ENCODE measurements around the gene HK1.

Gene HK1

GRCh38 chr10:69359148-69359547 lies 80.9 kb downstream of the HK1 start:
- no peaks in the 10 kb centered on the region for H3K9me3 ChIP-seq (ENCODE audit: control insufficient read depth, insufficient read depth, low read depth, low read length)
- TF ChIP-seq ZNF394 (tag by site-specific recombination; IDR thresholded peaks at IDR 0.05; ENCODE audit: borderline replicate concordance) (no peak), ZBTB17 (tag by site-specific recombination; IDR thresholded peaks at IDR 0.05) (peak; percentile 48; the same call in 1 of the 2 replicates)
- ChIA-PET POLR2A (no interaction called here), CTCF (interaction anchor here (0.7 kb wide), 1 partner anchor 295 kb away, joined by 3 read pairs; no protein-coding TSS in a partner anchor)
- H3K36me3 ChIP-seq (ENCODE audit: control insufficient read depth in 2 of 2, insufficient read depth in 1 of 2, low read length in 2 of 2) = peaks cover 0 to 30% of the 10 kb centered on the region in 2 experiments; a peak in 1 of 3 replicates
- no peaks in the 10 kb centered on the region for H3K4me1 ChIP-seq (ENCODE audit: control insufficient read depth, insufficient read depth, low read length)
- H3K4me3 ChIP-seq (ENCODE audit: low read depth, low read length) = no peak overlapping the region
- no peak overlapping the region for H3K27ac ChIP-seq (ENCODE audit: extremely low read depth, low read depth, low read length)

DNA sequence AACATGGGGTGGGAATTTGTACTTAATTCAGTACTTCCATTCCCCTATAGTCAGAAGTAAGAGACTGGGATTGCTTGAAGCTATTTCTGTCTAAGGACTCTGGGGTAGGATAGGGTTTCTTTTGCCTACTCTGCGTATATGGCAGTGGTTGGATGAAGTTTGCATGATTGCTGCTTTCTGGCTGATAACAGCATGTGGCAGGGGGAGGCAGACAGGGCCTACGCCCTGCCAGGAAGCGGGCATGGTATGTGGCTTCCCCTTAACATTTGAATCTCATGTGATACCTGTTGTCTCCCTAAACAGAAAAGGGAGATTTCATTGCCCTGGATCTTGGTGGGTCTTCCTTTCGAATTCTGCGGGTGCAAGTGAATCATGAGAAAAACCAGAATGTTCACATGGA lies 81.3 kb downstream of the HK1 start:
- Histone ChIP-seq H3K27ac (ENCODE audit: extremely low read depth, low read depth, low read length) (no peak overlapping the region), H3K36me3 (ENCODE audit: control insufficient read depth in 2 of 2, insufficient read depth in 1 of 2, low read length in 2 of 2) (peaks cover 0 to 34% of the 10 kb centered on the region in 2 experiments; a peak in 1 of 3 replicates), H3K4me3 (ENCODE audit: low read depth, low read length) (no peak overlapping the region), H3K9me3 (ENCODE audit: control insufficient read depth, insufficient read depth, low read depth, low read length) (no peaks in the 10 kb centered on the region), H3K4me1 (ENCODE audit: control insufficient read depth, insufficient read depth, low read length) (no peaks in the 10 kb centered on the region)
- no peak for TF ChIP-seq ZNF18 (tag by site-specific recombination; IDR thresholded peaks at IDR 0.05)
- TF ChIP-seq, protein P1, sequence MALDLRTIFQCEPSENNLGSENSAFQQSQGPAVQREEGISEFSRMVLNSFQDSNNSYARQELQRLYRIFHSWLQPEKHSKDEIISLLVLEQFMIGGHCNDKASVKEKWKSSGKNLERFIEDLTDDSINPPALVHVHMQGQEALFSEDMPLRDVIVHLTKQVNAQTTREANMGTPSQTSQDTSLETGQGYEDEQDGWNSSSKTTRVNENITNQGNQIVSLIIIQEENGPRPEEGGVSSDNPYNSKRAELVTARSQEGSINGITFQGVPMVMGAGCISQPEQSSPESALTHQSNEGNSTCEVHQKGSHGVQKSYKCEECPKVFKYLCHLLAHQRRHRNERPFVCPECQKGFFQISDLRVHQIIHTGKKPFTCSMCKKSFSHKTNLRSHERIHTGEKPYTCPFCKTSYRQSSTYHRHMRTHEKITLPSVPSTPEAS (tag by site-specific recombination; IDR thresholded peaks at IDR 0.05) = no peak
- TF ChIP-seq ZNF677 (tag by site-specific recombination; IDR thresholded peaks at IDR 0.05) = no peak
- TF ChIP-seq ZNF426 (tag by site-specific recombination; IDR thresholded peaks at IDR 0.05) = no peak
- TF ChIP-seq, protein P2, sequence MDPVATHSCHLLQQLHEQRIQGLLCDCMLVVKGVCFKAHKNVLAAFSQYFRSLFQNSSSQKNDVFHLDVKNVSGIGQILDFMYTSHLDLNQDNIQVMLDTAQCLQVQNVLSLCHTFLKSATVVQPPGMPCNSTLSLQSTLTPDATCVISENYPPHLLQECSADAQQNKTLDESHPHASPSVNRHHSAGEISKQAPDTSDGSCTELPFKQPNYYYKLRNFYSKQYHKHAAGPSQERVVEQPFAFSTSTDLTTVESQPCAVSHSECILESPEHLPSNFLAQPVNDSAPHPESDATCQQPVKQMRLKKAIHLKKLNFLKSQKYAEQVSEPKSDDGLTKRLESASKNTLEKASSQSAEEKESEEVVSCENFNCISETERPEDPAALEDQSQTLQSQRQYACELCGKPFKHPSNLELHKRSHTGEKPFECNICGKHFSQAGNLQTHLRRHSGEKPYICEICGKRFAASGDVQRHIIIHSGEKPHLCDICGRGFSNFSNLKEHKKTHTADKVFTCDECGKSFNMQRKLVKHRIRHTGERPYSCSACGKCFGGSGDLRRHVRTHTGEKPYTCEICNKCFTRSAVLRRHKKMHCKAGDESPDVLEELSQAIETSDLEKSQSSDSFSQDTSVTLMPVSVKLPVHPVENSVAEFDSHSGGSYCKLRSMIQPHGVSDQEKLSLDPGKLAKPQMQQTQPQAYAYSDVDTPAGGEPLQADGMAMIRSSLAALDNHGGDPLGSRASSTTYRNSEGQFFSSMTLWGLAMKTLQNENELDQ (tag by site-specific recombination; IDR thresholded peaks at IDR 0.05; ENCODE audit: low read depth) = no peak
- no peak for TF ChIP-seq REST (tag by site-specific recombination; IDR thresholded peaks at IDR 0.05)
- no peak for TF ChIP-seq ZNF114 (tag by site-specific recombination; IDR thresholded peaks at IDR 0.05)
- TF ChIP-seq ZBTB1 (tag by site-specific recombination; IDR thresholded peaks at IDR 0.05) = no peak
- no peak for TF ChIP-seq TCF7L2 (IDR thresholded peaks at IDR 0.05; ENCODE audit: borderline replicate concordance, low read depth, low read length)
- no peak for TF ChIP-seq ZNF266 (tag by site-specific recombination; IDR thresholded peaks at IDR 0.05; ENCODE audit: low read depth)
- no peak for TF ChIP-seq ZNF112 (tag by site-specific recombination; IDR thresholded peaks at IDR 0.05)
- no peak for TF ChIP-seq ZNF169 (tag by site-specific recombination; IDR thresholded peaks at IDR 0.05)
- no peak for TF ChIP-seq ZNF514 (tag by site-specific recombination; IDR thresholded peaks at IDR 0.05)
- no peak for TF ChIP-seq ZNF24 (tag by site-specific recombination; IDR thresholded peaks at IDR 0.05)
- TF ChIP-seq ZNF311 (tag by site-specific recombination; IDR thresholded peaks at IDR 0.05; ENCODE audit: borderline replicate concordance) = no peak
- TF ChIP-seq SCRT1 (tag by site-specific recombination; IDR thresholded peaks at IDR 0.05; ENCODE audit: borderline replicate concordance) = no peak
- ChIA-PET CTCF (no interaction called here), POLR2A (no interaction called here)

Data from HEK293 (cell line).